Astrocyte (in vitro differentiated cells and primary cell): Measurements from ENCODE around the gene TMEM233. TPM values are rescaled to one million over a fixed set of nuclear protein-coding genes. Genes with fewer than 3 reads are reported as not detected.

Experiments used
- DNase-seq: peaks from one replicate; pipeline ENCODE4 v3.0.0-alpha.2; 2010; ENCODE audit warnings: low read depth
- FAIRE-seq: peaks from 2 replicates; lab custom pipeline; 2011; peaks lifted over from hg19 to GRCh38; lab: Jason Lieb, UNC
- H2AFZ ChIP-seq: 2 replicates; pipeline ENCODE4 v1.6.0; 2012; ENCODE audit warnings: low read depth, low read length, inconsistent platforms
- H3K27ac ChIP-seq: 2 replicates; pipeline ENCODE4 v1.5.1; 2011; ENCODE audit warnings: low read depth, low read length, inconsistent platforms
- H3K27me3 ChIP-seq: 2 replicates; pipeline ENCODE4 v1.6.0; 2011; ENCODE audit warnings: low read length, inconsistent platforms; ENCODE audit not compliant: insufficient read depth
- H3K36me3 ChIP-seq: 2 replicates; pipeline ENCODE4 v1.5.1; 2011; ENCODE audit warnings: low read length, inconsistent platforms; ENCODE audit not compliant: insufficient read depth
- H3K4me1 ChIP-seq: 2 replicates; pipeline ENCODE4 v1.5.1; 2011; ENCODE audit warnings: low read length, inconsistent platforms; ENCODE audit not compliant: insufficient read depth
- H3K4me2 ChIP-seq: 2 replicates; pipeline ENCODE4 v1.6.0; 2012; ENCODE audit warnings: low read length, inconsistent platforms
- H3K4me3 ChIP-seq: 2 replicates; pipeline ENCODE4 v1.5.1; 2011; ENCODE audit warnings: low read depth, mild to moderate bottlenecking, low read length, inconsistent platforms; ENCODE audit not compliant: insufficient read depth
- H3K79me2 ChIP-seq: 2 replicates; pipeline ENCODE4 v1.6.0; 2012; ENCODE audit warnings: mild to moderate bottlenecking, low read length, inconsistent platforms; ENCODE audit not compliant: insufficient read depth
- H3K9ac ChIP-seq: 2 replicates; pipeline ENCODE4 v1.6.0; 2012; ENCODE audit warnings: mild to moderate bottlenecking, low read length, inconsistent platforms
- H3K9me3 ChIP-seq: 2 replicates; pipeline ENCODE4 v1.5.1; 2012; ENCODE audit warnings: low read depth, mild to moderate bottlenecking, low read length, inconsistent platforms; ENCODE audit not compliant: insufficient read depth
- H4K20me1 ChIP-seq: 2 replicates; pipeline ENCODE4 v1.6.0; 2012; ENCODE audit warnings: low read length, inconsistent platforms; ENCODE audit not compliant: insufficient read depth
- H3K27ac Mint-ChIP-seq: one replicate; pipeline ENCODE4 v1.8.0; 2021; ENCODE audit warnings: mild to moderate bottlenecking, mixed read lengths; ENCODE audit not compliant: unreplicated experiment
- H3K27me3 Mint-ChIP-seq: one replicate; pipeline ENCODE4 v1.8.0; 2021; ENCODE audit warnings: low read depth, mixed read lengths; ENCODE audit not compliant: unreplicated experiment
- H3K36me3 Mint-ChIP-seq: one replicate; pipeline ENCODE4 v1.8.0; 2021; ENCODE audit warnings: low read depth, mixed read lengths; ENCODE audit not compliant: unreplicated experiment
- H3K4me1 Mint-ChIP-seq: one replicate; pipeline ENCODE4 v1.8.0; 2021; ENCODE audit warnings: low read depth, mixed read lengths; ENCODE audit not compliant: unreplicated experiment
- H3K4me3 Mint-ChIP-seq: one replicate; pipeline ENCODE4 v1.8.0; 2021; ENCODE audit warnings: mild to moderate bottlenecking, moderate library complexity, mixed read lengths; ENCODE audit not compliant: unreplicated experiment
- H3K9me3 Mint-ChIP-seq: one replicate; pipeline ENCODE4 v1.8.0; 2021; ENCODE audit warnings: mild to moderate bottlenecking, mixed read lengths; ENCODE audit not compliant: unreplicated experiment
- CTCF ChIP-seq: IDR thresholded peaks from 2 replicates; pipeline ENCODE4 v1.5.1; 2011; ENCODE audit warnings: low read depth, mild to moderate bottlenecking, inconsistent platforms, low read length, moderate library complexity; ENCODE audit not compliant: insufficient read depth
- EZH2 ChIP-seq: IDR thresholded peaks from 2 replicates; pipeline ENCODE4 v1.6.1; 2012; ENCODE audit warnings: mild to moderate bottlenecking, low read length, inconsistent platforms; ENCODE audit not compliant: insufficient read depth
- total RNA-seq: library from RNA; stranded (reverse); gene quantifications from 2 replicates; pipeline ENCODE4 v1.2.1, GENCODE V29; 2021

The TMEM233 gene
- total RNA-seq, 1 donor from 2014 or later = not detected

- TF ChIP-seq CTCF = no peak
- no peak for TF ChIP-seq EZH2
- no peaks in the 10 kb centered on the region for H3K27me3 ChIP-seq
- Mint-ChIP-seq H3K27me3 (peaks cover 33% of the 10 kb centered on the region), H3K36me3 (no peaks in the 10 kb centered on the region), H3K27ac (no peak overlapping the region), H3K4me3 (no peak overlapping the region), H3K9me3 (peaks cover 2% of the 10 kb centered on the region), H3K4me1 (no peaks in the 10 kb centered on the region)
- H3K27ac ChIP-seq = no peak overlapping the region
- H2AFZ ChIP-seq = no peak overlapping the region
- no peak overlapping the region for H3K4me2 ChIP-seq
- no peaks in the 10 kb centered on the region for H3K36me3 ChIP-seq
- DNase-seq (no peak), FAIRE-seq (no peak)
- H3K9me3 ChIP-seq = no peaks in the 10 kb centered on the region
- no peaks in the 10 kb centered on the region for H3K79me2 ChIP-seq
- no peak overlapping the region for H3K4me3 ChIP-seq
- H3K9ac ChIP-seq = no peak overlapping the region
- no peaks in the 10 kb centered on the region for H4K20me1 ChIP-seq
- H3K4me1 ChIP-seq = no peaks in the 10 kb centered on the region
These were observed 37.5 kb downstream of the TMEM233 start for GRCh38 chr12:119630962-119631550.

- no peak overlapping the region for H3K4me3 Mint-ChIP-seq
- Histone ChIP-seq H3K4me1 (no peaks in the 10 kb centered on the region), H3K9me3 (no peaks in the 10 kb centered on the region), H4K20me1 (no peaks in the 10 kb centered on the region), H3K4me2 (no peak overlapping the region), H2AFZ (no peak overlapping the region), H3K27me3 (no peaks in the 10 kb centered on the region), H3K4me3 (no peak overlapping the region), H3K9ac (no peak overlapping the region), H3K27ac (no peak overlapping the region), H3K79me2 (no peaks in the 10 kb centered on the region), H3K36me3 (no peaks in the 10 kb centered on the region)
- H3K27ac Mint-ChIP-seq = no peak overlapping the region
- no peaks in the 10 kb centered on the region for H3K36me3 Mint-ChIP-seq
- peaks cover 2% of the 10 kb centered on the region for H3K9me3 Mint-ChIP-seq
- peaks cover 37% of the 10 kb centered on the region for H3K27me3 Mint-ChIP-seq
- FAIRE-seq (no peak), DNase-seq (peak; percentile 64)
- TF ChIP-seq CTCF (no peak), EZH2 (no peak)
- no peaks in the 10 kb centered on the region for H3K4me1 Mint-ChIP-seq
These were observed 38.5 kb downstream of the TMEM233 start for GRCh38 chr12:119631930-119632678.

GRCh38 chr12:119634743-119635142, 41.2 kb downstream of the TMEM233 start:
- H3K4me3 Mint-ChIP-seq = no peak overlapping the region
- peaks cover 48% of the 10 kb centered on the region for H3K27me3 Mint-ChIP-seq
- H3K4me2 ChIP-seq = no peak overlapping the region
- H3K4me1 ChIP-seq = no peaks in the 10 kb centered on the region
- FAIRE-seq = no peak
- TF ChIP-seq EZH2 (no peak), CTCF (no peak)
- no peak overlapping the region for H3K9ac ChIP-seq
- no peaks in the 10 kb centered on the region for H3K9me3 ChIP-seq
- H3K4me1 Mint-ChIP-seq = no peaks in the 10 kb centered on the region
- DNase-seq = no peak
- H3K79me2 ChIP-seq = no peaks in the 10 kb centered on the region
- no peaks in the 10 kb centered on the region for H3K36me3 Mint-ChIP-seq
- no peak overlapping the region for H3K4me3 ChIP-seq
- no peaks in the 10 kb centered on the region for H3K27me3 ChIP-seq
- no peaks in the 10 kb centered on the region for H4K20me1 ChIP-seq
- no peak overlapping the region for H3K27ac ChIP-seq
- H3K9me3 Mint-ChIP-seq = peaks cover 1% of the 10 kb centered on the region
- H3K36me3 ChIP-seq = no peaks in the 10 kb centered on the region
- H3K27ac Mint-ChIP-seq = no peak overlapping the region
- no peak overlapping the region for H2AFZ ChIP-seq
